Mucosa of stomach (tissue), 1 donor: ENCODE measurements around the gene AKR1D1.

Experiments
- H3K27me3 ChIP-seq: one replicate; pipeline ENCODE4 v1.7.0; 2013; ENCODE audit warnings: mild to moderate bottlenecking, low read length; ENCODE audit not compliant: control insufficient read depth, insufficient read depth
- H3K36me3 ChIP-seq: one replicate; pipeline ENCODE4 v1.7.0; 2013; ENCODE audit warnings: low read length; ENCODE audit not compliant: control insufficient read depth, insufficient read depth
- H3K4me1 ChIP-seq: one replicate; pipeline ENCODE4 v1.7.0; 2013; ENCODE audit warnings: mild to moderate bottlenecking, low read length; ENCODE audit not compliant: control insufficient read depth, insufficient read depth
- H3K4me3 ChIP-seq: one replicate; pipeline ENCODE4 v1.7.0; 2013; ENCODE audit warnings: low read length
- H3K9ac ChIP-seq: one replicate; pipeline ENCODE4 v1.7.0; 2013; ENCODE audit warnings: mild to moderate bottlenecking, low read length, moderate library complexity
- H3K9me3 ChIP-seq: one replicate; pipeline ENCODE4 v1.7.0; 2013; ENCODE audit warnings: mild to moderate bottlenecking, low read length, moderate library complexity; ENCODE audit not compliant: control insufficient read depth
- donor health status: Pancreatic carcinoma.

The AKR1D1 gene

DNA sequence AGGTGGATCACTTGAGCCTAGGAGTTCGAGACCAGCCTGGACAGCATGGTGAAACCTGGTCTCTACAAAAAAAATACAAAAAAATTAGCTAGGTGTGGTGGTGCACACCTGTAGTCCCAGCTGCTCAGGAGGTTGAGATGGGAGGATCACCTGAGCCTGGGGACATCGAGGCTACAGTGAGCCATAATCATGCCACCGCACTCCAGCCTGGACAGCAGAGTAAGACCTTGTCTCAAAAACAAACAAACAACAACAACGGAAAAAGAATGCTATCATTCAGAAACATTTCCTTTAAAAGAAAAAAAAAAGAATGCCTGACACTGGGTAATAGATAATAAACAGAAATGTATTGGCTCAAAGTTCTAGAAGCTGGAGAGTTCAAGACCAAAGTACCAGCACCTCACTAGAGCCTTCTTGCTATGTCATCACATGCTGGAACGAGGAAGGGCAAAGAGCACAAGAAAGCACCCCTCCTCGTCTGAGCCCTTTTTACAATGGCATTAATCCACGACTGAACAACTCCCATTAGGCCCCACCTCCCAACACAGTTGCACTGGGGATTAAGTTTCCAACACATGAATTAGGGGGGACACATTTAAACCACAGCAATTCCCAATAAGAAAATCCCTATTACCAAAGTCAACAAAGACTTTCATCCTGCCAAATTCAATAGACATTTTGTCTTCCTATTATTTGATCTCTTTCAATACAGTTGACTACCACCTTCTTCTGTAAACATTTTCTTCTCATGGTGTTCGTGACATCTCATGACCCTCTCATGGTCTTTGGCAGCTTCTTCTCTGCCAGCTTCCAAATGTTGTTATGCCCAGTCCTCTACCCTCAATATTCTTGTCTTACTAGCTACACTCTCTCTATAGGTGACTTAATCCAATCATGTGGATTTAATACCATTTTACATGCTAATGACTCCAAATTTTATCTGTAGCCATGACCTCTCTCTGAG is 20.0 kb downstream of the AKR1D1 start:
- no peaks in the 10 kb centered on the region for H3K4me1 ChIP-seq
- H3K4me3 ChIP-seq = no peak overlapping the region
- H3K27me3 ChIP-seq = no peaks in the 10 kb centered on the region
- H3K9me3 ChIP-seq = no peaks in the 10 kb centered on the region
- H3K36me3 ChIP-seq = no peaks in the 10 kb centered on the region
- no peak overlapping the region for H3K9ac ChIP-seq

DNA sequence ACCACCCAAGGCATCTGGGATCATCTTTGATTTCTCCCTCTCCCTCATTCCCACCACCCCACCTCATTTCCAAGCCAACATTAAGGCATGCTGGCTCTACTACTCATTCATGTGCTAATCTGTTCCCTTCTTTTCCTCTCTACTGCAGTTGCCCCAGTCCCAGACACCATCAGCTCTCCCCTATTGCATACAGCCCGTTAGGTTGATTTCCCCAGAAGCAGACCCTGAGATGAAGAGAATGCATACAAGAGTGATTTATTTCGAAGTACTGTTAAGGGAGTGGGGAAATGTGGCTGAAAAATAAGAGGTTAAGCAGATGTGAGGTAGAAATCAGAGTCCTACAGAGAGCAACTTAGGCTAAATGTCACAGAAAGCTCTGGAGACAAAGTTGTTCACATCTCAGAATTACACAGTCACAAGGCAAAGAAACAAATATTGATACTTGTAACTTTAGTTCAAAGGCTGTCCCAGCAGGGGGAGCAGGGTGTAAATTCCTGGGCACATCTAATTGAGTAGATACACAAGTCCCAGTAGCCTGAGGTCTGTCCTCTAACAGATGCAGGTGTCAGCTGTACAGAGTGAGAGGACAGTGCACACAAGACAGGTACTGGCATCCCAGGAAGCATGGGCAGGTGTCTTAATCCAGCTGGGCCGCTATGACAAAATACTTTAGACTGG is 20.9 kb downstream of the AKR1D1 start:
- H3K4me3 ChIP-seq = no peak overlapping the region
- H3K36me3 ChIP-seq = no peaks in the 10 kb centered on the region
- H3K9ac ChIP-seq = no peak overlapping the region
- H3K4me1 ChIP-seq = no peaks in the 10 kb centered on the region
- H3K9me3 ChIP-seq = no peaks in the 10 kb centered on the region
- H3K27me3 ChIP-seq = no peaks in the 10 kb centered on the region

DNA sequence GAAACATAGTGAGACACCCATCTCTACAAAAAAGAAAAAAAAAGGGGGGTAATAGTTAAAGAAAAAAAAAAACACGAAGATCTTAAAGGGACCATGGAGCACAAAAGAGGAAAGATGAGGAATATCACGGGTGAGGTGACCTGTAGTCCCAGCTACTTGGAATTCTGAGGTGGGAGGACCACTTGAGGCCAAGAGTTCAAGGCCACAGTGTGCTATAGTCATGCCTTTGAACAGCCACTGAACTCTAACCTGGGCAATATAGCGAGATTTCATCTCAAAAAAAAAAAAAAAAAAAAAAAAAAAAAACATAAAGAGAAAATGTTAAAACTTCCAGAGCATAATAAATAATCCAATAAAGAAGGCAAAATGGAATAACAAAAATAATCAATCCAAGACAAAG is 23.6 kb downstream of the AKR1D1 start:
- Histone ChIP-seq H3K36me3 (no peaks in the 10 kb centered on the region), H3K9ac (no peak overlapping the region), H3K9me3 (no peaks in the 10 kb centered on the region), H3K27me3 (no peaks in the 10 kb centered on the region), H3K4me3 (no peak overlapping the region), H3K4me1 (no peaks in the 10 kb centered on the region)

DNA sequence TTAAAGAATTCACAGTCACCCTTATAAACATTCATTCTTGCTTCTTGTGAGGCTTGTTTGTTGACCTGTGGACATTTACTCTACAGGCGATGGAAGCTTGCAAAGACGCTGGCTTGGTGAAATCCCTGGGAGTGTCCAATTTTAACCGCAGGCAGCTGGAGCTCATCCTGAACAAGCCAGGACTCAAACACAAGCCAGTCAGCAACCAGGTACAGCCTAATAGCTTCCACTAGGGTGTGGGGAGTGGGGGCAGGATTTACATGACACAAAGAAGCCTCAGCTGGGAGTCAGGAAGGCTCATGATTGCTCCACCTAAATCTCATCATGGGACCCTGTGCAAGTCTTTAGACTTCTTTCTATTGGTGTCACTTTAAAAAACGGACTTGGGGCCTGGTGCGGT is 29.0 kb downstream of the AKR1D1 start:
- Histone ChIP-seq H3K36me3 (no peaks in the 10 kb centered on the region), H3K9me3 (no peaks in the 10 kb centered on the region), H3K9ac (no peak overlapping the region), H3K4me3 (no peak overlapping the region), H3K4me1 (no peaks in the 10 kb centered on the region), H3K27me3 (no peaks in the 10 kb centered on the region)

DNA sequence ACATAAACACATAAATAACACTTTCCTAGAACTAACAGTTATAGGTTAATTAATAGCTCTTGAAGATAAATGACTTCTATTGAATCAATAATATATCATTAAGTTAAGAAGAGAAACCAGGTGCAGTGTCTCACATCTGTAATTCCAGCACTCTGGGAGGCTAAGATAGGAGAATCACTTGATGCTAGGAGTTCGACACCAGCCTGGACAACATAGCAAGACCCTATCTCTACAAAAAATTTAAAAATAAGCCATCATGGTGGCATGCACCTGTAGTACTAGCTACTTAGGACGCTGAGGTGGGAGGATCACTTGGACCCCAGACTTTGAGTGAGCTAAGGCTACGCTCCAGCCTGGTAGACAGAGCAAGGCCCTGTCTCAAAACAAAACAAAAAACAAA is 38.8 kb downstream of the AKR1D1 start:
- Histone ChIP-seq H3K9me3 (no peaks in the 10 kb centered on the region), H3K36me3 (no peaks in the 10 kb centered on the region), H3K4me1 (no peaks in the 10 kb centered on the region), H3K27me3 (no peaks in the 10 kb centered on the region), H3K4me3 (no peak overlapping the region), H3K9ac (no peak overlapping the region)

DNA sequence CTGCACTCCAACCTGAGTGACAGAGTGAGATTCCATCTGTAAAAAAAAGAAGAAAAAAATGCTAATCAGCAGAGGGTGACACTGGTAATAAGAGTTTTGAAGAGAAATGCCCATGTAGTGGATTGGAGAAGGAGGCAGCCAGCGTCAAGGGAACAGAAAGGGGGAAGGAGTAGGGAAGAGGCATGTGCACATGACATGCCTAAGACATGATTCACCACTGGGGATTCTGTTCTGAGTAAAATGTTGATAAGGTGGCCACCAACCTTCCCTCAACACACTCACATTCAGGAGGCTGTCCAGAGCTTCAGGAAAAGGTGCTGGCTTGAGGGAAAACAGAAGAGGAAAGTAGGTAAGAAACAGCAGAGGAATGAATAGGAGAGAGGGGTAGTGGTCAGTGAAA is 39.9 kb downstream of the AKR1D1 start:
- Histone ChIP-seq H3K9ac (no peak overlapping the region), H3K9me3 (no peaks in the 10 kb centered on the region), H3K4me3 (no peak overlapping the region), H3K27me3 (no peaks in the 10 kb centered on the region), H3K4me1 (no peaks in the 10 kb centered on the region), H3K36me3 (no peaks in the 10 kb centered on the region)

DNA sequence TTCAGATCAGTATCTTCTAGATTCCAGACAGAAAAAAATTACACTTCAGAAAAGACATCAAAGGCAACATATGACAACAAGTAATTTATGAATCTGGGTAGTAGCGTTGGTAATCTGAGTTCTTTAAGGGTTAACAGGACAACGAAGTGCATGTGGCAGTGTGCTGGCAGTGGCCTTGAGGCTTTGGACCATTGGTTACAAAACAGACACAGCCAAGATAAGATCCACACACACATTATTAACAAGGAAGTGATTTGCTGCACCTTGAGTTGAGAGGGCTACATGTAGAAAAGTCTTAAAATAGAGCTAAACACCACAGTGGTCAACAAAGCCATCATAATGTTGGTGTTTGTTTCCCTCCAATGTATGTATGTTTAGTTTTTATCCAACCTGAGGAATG is 40.6 kb downstream of the AKR1D1 start:
- Histone ChIP-seq H3K4me3 (no peak overlapping the region), H3K4me1 (no peaks in the 10 kb centered on the region), H3K9me3 (no peaks in the 10 kb centered on the region), H3K9ac (no peak overlapping the region), H3K36me3 (no peaks in the 10 kb centered on the region), H3K27me3 (no peaks in the 10 kb centered on the region)

DNA sequence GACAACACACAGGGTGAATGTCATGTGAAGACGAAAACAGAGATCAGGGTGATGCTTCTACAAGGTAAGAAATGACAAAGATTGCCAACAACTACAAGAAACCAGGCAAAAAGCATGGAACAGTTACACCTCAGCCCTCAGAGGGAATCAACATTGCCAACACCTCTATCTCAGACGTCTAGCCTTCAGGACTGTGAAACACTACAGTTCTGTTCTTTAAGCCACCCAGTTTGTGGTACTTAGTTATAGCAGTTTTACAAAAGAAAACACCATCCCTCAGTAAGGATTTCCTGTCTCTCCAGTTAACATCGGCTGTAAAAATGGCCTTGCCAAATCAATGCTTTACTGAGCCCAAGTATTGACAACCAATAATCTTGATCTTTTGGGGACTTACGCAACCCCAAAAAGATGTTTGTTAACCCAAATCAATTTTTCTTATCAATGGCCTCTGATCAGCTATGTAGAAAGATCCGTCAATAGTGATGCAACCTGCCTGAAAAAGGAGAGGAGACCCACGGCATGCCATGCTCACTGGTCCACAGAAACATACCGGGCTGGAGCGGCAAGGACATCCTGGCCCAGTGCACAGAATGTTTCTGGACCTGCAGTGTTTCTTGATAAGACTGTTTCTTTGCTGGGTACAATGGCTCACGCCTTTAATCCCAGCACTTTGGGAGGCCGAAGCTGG is 44.0 kb downstream of the AKR1D1 start:
- no peak overlapping the region for H3K4me3 ChIP-seq
- no peaks in the 10 kb centered on the region for H3K36me3 ChIP-seq
- H3K27me3 ChIP-seq = no peaks in the 10 kb centered on the region
- H3K9me3 ChIP-seq = no peaks in the 10 kb centered on the region
- H3K9ac ChIP-seq = no peak overlapping the region
- no peaks in the 10 kb centered on the region for H3K4me1 ChIP-seq

DNA sequence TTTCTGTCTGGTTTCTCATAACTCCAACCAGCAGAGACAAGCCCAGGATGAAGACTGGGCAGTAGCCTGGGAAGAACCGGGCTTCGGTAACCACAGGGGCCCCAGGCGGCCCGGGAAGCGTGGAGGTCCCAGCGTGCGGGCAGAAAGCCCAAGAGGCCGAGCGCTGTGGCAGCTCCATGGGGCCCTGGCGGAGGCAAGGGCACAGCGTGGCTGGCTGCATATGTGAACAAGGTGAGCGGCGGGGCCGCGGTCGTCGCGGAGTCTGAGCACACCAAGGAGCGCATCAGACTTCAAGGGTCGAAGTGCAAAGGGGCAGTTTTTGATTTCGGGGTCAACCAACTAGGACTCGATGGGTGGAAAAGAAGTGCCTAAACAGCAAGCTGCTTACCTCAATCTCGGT is 45.9 kb downstream of the AKR1D1 start:
- Histone ChIP-seq H3K4me1 (no peaks in the 10 kb centered on the region), H3K9me3 (no peaks in the 10 kb centered on the region), H3K36me3 (no peaks in the 10 kb centered on the region), H3K27me3 (no peaks in the 10 kb centered on the region), H3K9ac (no peak overlapping the region), H3K4me3 (no peak overlapping the region)

DNA sequence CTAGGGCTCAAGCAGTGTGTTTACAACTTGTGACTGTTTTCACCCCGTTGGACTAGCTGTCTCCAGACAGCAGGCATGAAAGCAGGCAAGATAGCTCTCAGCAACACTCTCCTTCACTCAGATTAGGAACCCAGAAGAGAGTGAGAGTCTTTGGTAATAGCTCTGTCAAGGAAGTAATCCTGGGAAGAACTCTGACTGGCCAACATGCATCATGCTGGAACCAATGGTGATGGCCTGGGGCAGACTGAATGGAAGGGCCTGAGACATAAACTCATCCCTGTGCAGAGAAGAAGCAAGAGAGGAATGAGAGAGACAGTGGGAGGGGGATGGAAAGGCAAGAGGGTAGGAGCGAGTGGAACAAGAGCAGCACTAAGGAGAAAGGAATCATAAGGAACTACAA is 48.9 kb downstream of the AKR1D1 start:
- Histone ChIP-seq H3K27me3 (no peaks in the 10 kb centered on the region), H3K36me3 (no peaks in the 10 kb centered on the region), H3K4me3 (no peak overlapping the region), H3K9ac (no peak overlapping the region), H3K9me3 (no peaks in the 10 kb centered on the region), H3K4me1 (no peaks in the 10 kb centered on the region)

DNA sequence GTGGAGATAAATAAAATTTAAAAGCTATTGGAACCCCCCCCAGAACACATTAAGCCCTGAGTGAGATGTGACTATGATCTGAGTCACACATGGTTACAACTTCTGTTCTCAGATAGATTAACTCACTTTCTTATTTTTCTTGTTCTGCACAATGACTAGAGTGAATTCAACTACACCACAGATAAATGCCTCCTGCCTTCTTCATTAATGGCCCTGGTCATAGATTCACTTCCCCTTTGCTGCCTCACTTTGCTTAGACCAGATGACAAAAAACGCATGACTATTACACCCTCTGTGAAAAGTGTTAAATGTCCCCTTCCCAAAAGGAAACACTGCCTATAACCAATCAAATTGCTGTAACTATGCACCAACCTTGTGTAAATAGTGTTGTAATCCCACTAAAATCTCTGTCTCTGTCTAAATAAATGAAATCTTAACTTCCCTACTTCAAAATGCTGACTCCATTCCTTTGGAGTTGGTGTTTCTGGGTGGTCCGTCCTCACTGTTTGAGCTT is 49.4 kb downstream of the AKR1D1 start:
- no peak overlapping the region for H3K9ac ChIP-seq
- H3K4me1 ChIP-seq = no peaks in the 10 kb centered on the region
- no peaks in the 10 kb centered on the region for H3K9me3 ChIP-seq
- no peak overlapping the region for H3K4me3 ChIP-seq
- H3K27me3 ChIP-seq = no peaks in the 10 kb centered on the region
- H3K36me3 ChIP-seq = no peaks in the 10 kb centered on the region

DNA sequence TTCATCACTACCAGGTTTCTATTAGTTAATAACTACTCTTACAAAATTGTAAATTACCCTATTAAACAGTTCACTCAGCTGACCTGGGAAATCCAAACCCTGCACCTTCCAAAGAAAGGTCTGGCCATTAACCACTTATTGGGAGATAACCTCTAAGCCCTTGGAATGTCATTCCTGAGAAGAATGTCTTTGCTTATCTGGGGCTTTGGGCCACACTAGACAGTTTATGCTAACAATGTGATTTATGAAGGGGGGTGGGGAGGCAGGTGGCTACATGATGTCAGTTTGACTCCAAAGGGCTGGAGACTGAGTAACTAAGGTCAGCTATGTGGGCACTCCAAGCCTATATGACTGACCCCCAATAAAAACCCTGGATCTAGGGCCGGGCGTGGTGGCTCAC is 50.7 kb downstream of the AKR1D1 start:
- H3K4me1 ChIP-seq = no peaks in the 10 kb centered on the region
- no peak overlapping the region for H3K4me3 ChIP-seq
- no peak overlapping the region for H3K9ac ChIP-seq
- H3K27me3 ChIP-seq = no peaks in the 10 kb centered on the region
- no peaks in the 10 kb centered on the region for H3K36me3 ChIP-seq
- no peaks in the 10 kb centered on the region for H3K9me3 ChIP-seq
